HFFc6 (cell line): ENCODE results near the gene C9orf40. TPM values are rescaled to one million over a fixed set of nuclear protein-coding genes. Genes with fewer than 3 reads are reported as not detected.

ENCODE experiments used
- DNase-seq: peaks from one replicate; pipeline ENCODE4 v3.0.0-alpha.2; 2018
- H3K27ac Mint-ChIP-seq: 2 replicates; pipeline ENCODE4 v1.8.0; 2020; ENCODE audit warnings: mild to moderate bottlenecking, mixed read lengths
- H3K27me3 Mint-ChIP-seq: 2 replicates; pipeline ENCODE4 v1.8.0; 2021; ENCODE audit warnings: mild to moderate bottlenecking, moderate library complexity, mixed read lengths; ENCODE audit not compliant: insufficient read depth
- H3K36me3 Mint-ChIP-seq: 2 replicates; pipeline ENCODE4 v1.8.0; 2021; ENCODE audit warnings: low read depth, mixed read lengths
- H3K4me1 Mint-ChIP-seq: 2 replicates; pipeline ENCODE4 v1.8.0; 2020; ENCODE audit warnings: low read depth, mixed read lengths
- H3K4me3 Mint-ChIP-seq: 2 replicates; pipeline ENCODE4 v1.8.0; 2020; ENCODE audit warnings: mild to moderate bottlenecking, moderate library complexity, mixed read lengths
- H3K9me3 Mint-ChIP-seq: 2 replicates; pipeline ENCODE4 v1.8.0; 2020; ENCODE audit warnings: mild to moderate bottlenecking, mixed read lengths
- CTCF ChIP-seq: fragments of 200-600 bp; sonication (generic); IDR thresholded peaks from 2 replicates; pipeline ENCODE4 v1.5.0; 2021; ENCODE audit warnings: antibody characterized with exemption, mild to moderate bottlenecking
- total RNA-seq, 6 experiments: library from RNA; stranded (reverse); fragmentation: NEBNext Ultra II Directional; extraction: Animal tissue kit (Norgen Biotek cat#: 25700); gene quantifications; 2 replicates in 1 of 6; 3 replicates in 5 of 6; pipeline ENCODE4 v1.2.3, GENCODE V29; 2021

C9orf40 gene
- total RNA-seq, 6 experiments from 2014 or later, result 5.7 to 12.0 (median 8.2) TPM

GRCh38 chr9:74910036-74910435 is 42.7 kb downstream of the C9orf40 start:
- Mint-ChIP-seq H3K27me3 (peaks cover 6% of the 10 kb centered on the region), H3K36me3 (no peaks in the 10 kb centered on the region), H3K9me3 (no peaks in the 10 kb centered on the region), H3K4me3 (no peak overlapping the region), H3K27ac (no peak overlapping the region), H3K4me1 (no peaks in the 10 kb centered on the region)
- TF ChIP-seq CTCF, result no peak
- DNase-seq, result no peak

GRCh38 chr9:74908665-74909064 is 44.0 kb downstream of the C9orf40 start:
- no peaks in the 10 kb centered on the region for H3K9me3 Mint-ChIP-seq
- H3K4me1 Mint-ChIP-seq, result no peaks in the 10 kb centered on the region
- H3K27ac Mint-ChIP-seq, result no peak overlapping the region
- no peak for DNase-seq
- H3K27me3 Mint-ChIP-seq, result peaks cover 7% of the 10 kb centered on the region; the same call in 1 of the 2 replicates
- no peak overlapping the region for H3K4me3 Mint-ChIP-seq
- no peaks in the 10 kb centered on the region for H3K36me3 Mint-ChIP-seq
- TF ChIP-seq CTCF, result no peak

- Mint-ChIP-seq H3K27ac (no peak overlapping the region), H3K9me3 (no peaks in the 10 kb centered on the region), H3K4me1 (no peaks in the 10 kb centered on the region), H3K36me3 (no peaks in the 10 kb centered on the region), H3K4me3 (no peak overlapping the region), H3K27me3 (peaks cover 9% of the 10 kb centered on the region; the same call in 1 of the 2 replicates)
- no peak for TF ChIP-seq CTCF
- no peak for DNase-seq
Measured at GRCh38 chr9:74907085-74907484, 45.6 kb downstream of the C9orf40 start.

GRCh38 chr9:74901001-74901400 is 51.7 kb downstream of the C9orf40 start:
- H3K27ac Mint-ChIP-seq, result no peak overlapping the region
- peaks cover 7% of the 10 kb centered on the region; the same call in 1 of the 2 replicates for H3K27me3 Mint-ChIP-seq
- no peaks in the 10 kb centered on the region for H3K4me1 Mint-ChIP-seq
- no peak for DNase-seq
- H3K36me3 Mint-ChIP-seq, result no peaks in the 10 kb centered on the region
- H3K9me3 Mint-ChIP-seq, result no peaks in the 10 kb centered on the region
- H3K4me3 Mint-ChIP-seq, result no peak overlapping the region
- no peak for TF ChIP-seq CTCF

Other genes starting within 250 kb of the C9orf40 start
- gene TRPM6, start 65.0 kb downstream of the C9orf40 start, total RNA-seq, result not detected
- 10 to 100 TPM; 28.1 to 34.3 (median 30.8) TPM for gene CARNMT1, start 75.4 kb upstream of the C9orf40 start, total RNA-seq
- gene NMRK1, start 135.2 kb upstream of the C9orf40 start, total RNA-seq, result 10 to 100 TPM; 16.7 to 23.2 (median 18.7) TPM
- gene OSTF1, start 135.6 kb upstream of the C9orf40 start, total RNA-seq, result 10 to 100 TPM; 57.9 to 71.6 (median 61.4) TPM